C4-2B (cell line): ENCODE data around the gene FUT6.

Experiments
- H3K27ac ChIP-seq: fragments of 450-650 bp; 2 replicates; pipeline ENCODE4 v1.5.1; 2017
- CTCF ChIP-seq: fragments of 450-650 bp; conservative IDR thresholded peaks from 2 replicates; pipeline ENCODE4 v1.5.1; 2017; ENCODE audit warnings: mild to moderate bottlenecking
- ZFX ChIP-seq: fragments of 450-650 bp; IDR thresholded peaks from 2 replicates; pipeline ENCODE4 v1.6.1; 2017

The FUT6 gene

GRCh38 chr19:5822181-5822844 lies 17.2 kb downstream of the FUT6 start:
- no peak for TF ChIP-seq CTCF
- no peak for TF ChIP-seq ZFX

GRCh38 chr19:5821521-5822180 lies 17.9 kb downstream of the FUT6 start:
- TF ChIP-seq CTCF (no peak), ZFX (no peak)
- H3K27ac ChIP-seq: no peak overlapping the region

More at GRCh38 chr19:5822181-5822844, 17.2 kb downstream of the FUT6 start:
- H3K27ac ChIP-seq: no peak overlapping the region

- TF ChIP-seq CTCF: no peak
- no peak for TF ChIP-seq ZFX
- H3K27ac ChIP-seq: no peak overlapping the region
Observed at GRCh38 chr19:5820785-5821184, 18.7 kb downstream of the FUT6 start.

GRCh38 chr19:5818594-5818993 lies 20.9 kb downstream of the FUT6 start:
- H3K27ac ChIP-seq: no peak overlapping the region
- TF ChIP-seq ZFX (no peak), CTCF (no peak)

- no peak for TF ChIP-seq CTCF
- no peak overlapping the region for H3K27ac ChIP-seq
Observed at GRCh38 chr19:5817218-5817617, 22.3 kb downstream of the FUT6 start.

GRCh38 chr19:5814852-5815246 lies 24.7 kb downstream of the FUT6 start:
- H3K27ac ChIP-seq: no peak overlapping the region
- TF ChIP-seq CTCF (no peak), ZFX (no peak)

- no peak overlapping the region for H3K27ac ChIP-seq
- no peak for TF ChIP-seq ZFX
- no peak for TF ChIP-seq CTCF
Observed at GRCh38 chr19:5814123-5814851, 25.2 kb downstream of the FUT6 start.
